Liver (tissue), 9 donors: Measurements from ENCODE around the gene CTNNA2. TPM values are rescaled to one million over a fixed set of nuclear protein-coding genes. Genes with fewer than 3 reads are reported as not detected.

Experiments used
- DNase-seq: peaks from one replicate; pipeline ENCODE4 v3.0.0-alpha.2; 2017; ENCODE audit warnings: low spot score
- H3K27ac ChIP-seq, 2 donors: one replicate each; pipeline ENCODE4 v1.7.0; 2013; ENCODE audit warnings: inconsistent platforms in 2 of 2, low read length in 2 of 2, control low read depth in 1 of 2, low read depth in 1 of 2, mild to moderate bottlenecking in 1 of 2
- H3K27me3 ChIP-seq, 4 donors: one replicate each; pipeline versions ENCODE4 v1.6.1 to v1.7.0; 2013; ENCODE audit warnings: low read length in 3 of 4, inconsistent platforms in 1 of 4, mild to moderate bottlenecking in 1 of 4, moderate library complexity in 1 of 4; ENCODE audit not compliant: control insufficient read depth in 4 of 4, insufficient read depth in 4 of 4
- H3K36me3 ChIP-seq, 4 donors: one replicate each; pipeline versions ENCODE4 v1.6.1 to v1.7.0; 2013; ENCODE audit warnings: low read length in 3 of 4, mild to moderate bottlenecking in 3 of 4, low read depth in 1 of 4, moderate library complexity in 1 of 4; ENCODE audit not compliant: control insufficient read depth in 4 of 4, insufficient read depth in 3 of 4
- H3K4me1 ChIP-seq, 4 donors: one replicate each; pipeline versions ENCODE4 v1.6.1 to v1.7.0; 2013; ENCODE audit warnings: low read length in 3 of 4, mild to moderate bottlenecking in 3 of 4, moderate library complexity in 1 of 4; ENCODE audit not compliant: control insufficient read depth in 4 of 4, insufficient read depth in 4 of 4
- H3K4me3 ChIP-seq, 3 donors: one replicate each; pipeline versions ENCODE4 v1.6.1 to v1.7.0; 2013; ENCODE audit warnings: low read length in 3 of 3, control low read depth in 1 of 3, low read depth in 1 of 3, mild to moderate bottlenecking in 1 of 3
- H3K9ac ChIP-seq, 2 donors: one replicate each; pipeline ENCODE4 v1.7.0; 2013; ENCODE audit warnings: low read length in 2 of 2, mild to moderate bottlenecking in 2 of 2, moderate library complexity in 2 of 2, control low read depth in 1 of 2, low read depth in 1 of 2
- H3K9me3 ChIP-seq, 4 donors: one replicate each; pipeline versions ENCODE4 v1.6.1 to v1.7.0; 2013; ENCODE audit warnings: low read length in 3 of 4; ENCODE audit not compliant: control insufficient read depth in 4 of 4
- EGR1 ChIP-seq, 2 donors: IDR thresholded peaks; 2 replicates each; pipeline ENCODE4 v1.6.1; 2016 to 2018; ENCODE audit warnings: antibody characterized with exemption in 2 of 2, low read depth in 2 of 2
- FOXA2 ChIP-seq: IDR thresholded peaks from 2 replicates; pipeline ENCODE4 v1.6.1; 2016; ENCODE audit warnings: antibody characterized with exemption
- GABPA ChIP-seq, 2 donors: IDR thresholded peaks in 1 of 2; conservative IDR thresholded peaks in 1 of 2; 2 replicates each; pipeline ENCODE4 v1.6.1; 2016; ENCODE audit warnings: antibody characterized with exemption in 2 of 2, mild to moderate bottlenecking in 1 of 2, moderate library complexity in 1 of 2
- RAD21 ChIP-seq, 2 donors: IDR thresholded peaks; 2 replicates each; pipeline ENCODE4 v1.6.1; 2016; ENCODE audit warnings: antibody characterized with exemption in 2 of 2, mild to moderate bottlenecking in 2 of 2
- RXRA ChIP-seq, 2 donors: IDR thresholded peaks; 2 replicates each; pipeline ENCODE4 v1.6.1; 2017 to 2018; ENCODE audit warnings: antibody characterized with exemption in 2 of 2, mild to moderate bottlenecking in 1 of 2
- TAF1 ChIP-seq: conservative IDR thresholded peaks from 2 replicates; pipeline ENCODE4 v1.6.1; 2016; ENCODE audit warnings: antibody characterized with exemption, mild to moderate bottlenecking
- YY1 ChIP-seq: IDR thresholded peaks from 2 replicates; pipeline ENCODE4 v1.6.1; 2016; ENCODE audit warnings: antibody characterized with exemption, mild to moderate bottlenecking
- WGBS: extraction: QIAGEN DNeasy Blood & Tissue Kit; methylation state at CpG from one replicate; pipeline ENCODE4 v1.1.7; 2013; 5-methylcytosine and 5-hydroxymethylcytosine counted together
- polyA plus RNA-seq, 2 donors: library from polyadenylated mRNA; stranded (reverse) in 1 of 2; unstranded in 1 of 2; fragments of 200-250 nt in 1 of 2; fragments of >200 nt in 1 of 2; fragmentation: Nextera tagmentation in 1 of 2; extraction: Ambion mirVana in 1 of 2; gene quantifications; one replicate each; pipeline versions ENCODE4 v1.2.1 to v1.2.3, GENCODE V29; 2013 to 2015
- total RNA-seq, 2 donors: library from RNA; depleted of rRNA; stranded (reverse); fragments of >200 nt; gene quantifications; one replicate each; pipeline ENCODE4 v1.2.3, GENCODE V29; 2014
- TF ChIP-seq, protein P1 (sequence below): IDR thresholded peaks from 2 replicates; pipeline ENCODE4 v1.6.1; 2016; ENCODE audit warnings: antibody characterized with exemption, mild to moderate bottlenecking
- TF ChIP-seq, protein P2 (sequence below): fragments of 150-350 bp; IDR thresholded peaks from 2 replicates; pipeline ENCODE4 v1.5.1; 2017; ENCODE audit warnings: improper control_type of control experiment, low read depth, low read length; ENCODE audit not compliant: missing input control
- donor health status: healthy.
- donor health status: healthy.
- donor health status: healthy.
- donor health status: healthy.
- donor health status: healthy.

CTNNA2 gene
- total and polyA plus RNA-seq, 4 donors: 0.05 TPM; not detected in 3

DNA sequence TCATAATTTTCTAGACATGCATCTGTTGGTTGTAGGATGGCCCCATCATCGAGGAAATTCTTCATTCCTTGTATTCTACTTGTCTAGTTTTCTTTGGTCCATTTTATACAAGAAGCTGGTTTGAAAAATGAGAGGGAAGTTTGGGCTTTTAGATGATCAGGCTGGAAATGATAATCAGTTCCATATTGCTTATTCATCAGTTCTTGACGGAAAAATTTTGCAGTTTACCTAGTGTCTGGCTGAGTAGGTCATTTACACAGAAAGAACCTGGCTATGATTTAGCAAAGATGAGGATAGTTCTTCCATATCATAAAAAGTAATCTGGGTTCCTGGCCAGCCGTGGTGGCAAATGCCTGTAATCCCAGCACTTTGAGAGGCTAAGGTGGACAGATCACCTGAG lies 416.8 kb downstream of the CTNNA2 start:
- Histone ChIP-seq H3K27me3 (peaks cover 0 to 15% (median 0%) of the 10 kb centered on the region in 4 donors), H3K9ac (no peak overlapping the region), H3K9me3 (no peaks in the 10 kb centered on the region), H3K27ac (no peak overlapping the region), H3K4me1 (no peaks in the 10 kb centered on the region), H3K4me3 (no peak overlapping the region), H3K36me3 (no peaks in the 10 kb centered on the region)
- 77% methylated on average over 3 of the region's 3 CpGs for WGBS
- DNase-seq: no peak
- TF ChIP-seq RXRA (IDR thresholded peaks at IDR 0.05) (no peak), FOXA2 (no peak), YY1 (no peak), TAF1 (no peak), EGR1 (IDR thresholded peaks at IDR 0.05; ENCODE audit: low read depth in 2 of 2) (no peak)
- TF ChIP-seq, protein P1, sequence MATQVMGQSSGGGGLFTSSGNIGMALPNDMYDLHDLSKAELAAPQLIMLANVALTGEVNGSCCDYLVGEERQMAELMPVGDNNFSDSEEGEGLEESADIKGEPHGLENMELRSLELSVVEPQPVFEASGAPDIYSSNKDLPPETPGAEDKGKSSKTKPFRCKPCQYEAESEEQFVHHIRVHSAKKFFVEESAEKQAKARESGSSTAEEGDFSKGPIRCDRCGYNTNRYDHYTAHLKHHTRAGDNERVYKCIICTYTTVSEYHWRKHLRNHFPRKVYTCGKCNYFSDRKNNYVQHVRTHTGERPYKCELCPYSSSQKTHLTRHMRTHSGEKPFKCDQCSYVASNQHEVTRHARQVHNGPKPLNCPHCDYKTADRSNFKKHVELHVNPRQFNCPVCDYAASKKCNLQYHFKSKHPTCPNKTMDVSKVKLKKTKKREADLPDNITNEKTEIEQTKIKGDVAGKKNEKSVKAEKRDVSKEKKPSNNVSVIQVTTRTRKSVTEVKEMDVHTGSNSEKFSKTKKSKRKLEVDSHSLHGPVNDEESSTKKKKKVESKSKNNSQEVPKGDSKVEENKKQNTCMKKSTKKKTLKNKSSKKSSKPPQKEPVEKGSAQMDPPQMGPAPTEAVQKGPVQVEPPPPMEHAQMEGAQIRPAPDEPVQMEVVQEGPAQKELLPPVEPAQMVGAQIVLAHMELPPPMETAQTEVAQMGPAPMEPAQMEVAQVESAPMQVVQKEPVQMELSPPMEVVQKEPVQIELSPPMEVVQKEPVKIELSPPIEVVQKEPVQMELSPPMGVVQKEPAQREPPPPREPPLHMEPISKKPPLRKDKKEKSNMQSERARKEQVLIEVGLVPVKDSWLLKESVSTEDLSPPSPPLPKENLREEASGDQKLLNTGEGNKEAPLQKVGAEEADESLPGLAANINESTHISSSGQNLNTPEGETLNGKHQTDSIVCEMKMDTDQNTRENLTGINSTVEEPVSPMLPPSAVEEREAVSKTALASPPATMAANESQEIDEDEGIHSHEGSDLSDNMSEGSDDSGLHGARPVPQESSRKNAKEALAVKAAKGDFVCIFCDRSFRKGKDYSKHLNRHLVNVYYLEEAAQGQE: no peak

DNA sequence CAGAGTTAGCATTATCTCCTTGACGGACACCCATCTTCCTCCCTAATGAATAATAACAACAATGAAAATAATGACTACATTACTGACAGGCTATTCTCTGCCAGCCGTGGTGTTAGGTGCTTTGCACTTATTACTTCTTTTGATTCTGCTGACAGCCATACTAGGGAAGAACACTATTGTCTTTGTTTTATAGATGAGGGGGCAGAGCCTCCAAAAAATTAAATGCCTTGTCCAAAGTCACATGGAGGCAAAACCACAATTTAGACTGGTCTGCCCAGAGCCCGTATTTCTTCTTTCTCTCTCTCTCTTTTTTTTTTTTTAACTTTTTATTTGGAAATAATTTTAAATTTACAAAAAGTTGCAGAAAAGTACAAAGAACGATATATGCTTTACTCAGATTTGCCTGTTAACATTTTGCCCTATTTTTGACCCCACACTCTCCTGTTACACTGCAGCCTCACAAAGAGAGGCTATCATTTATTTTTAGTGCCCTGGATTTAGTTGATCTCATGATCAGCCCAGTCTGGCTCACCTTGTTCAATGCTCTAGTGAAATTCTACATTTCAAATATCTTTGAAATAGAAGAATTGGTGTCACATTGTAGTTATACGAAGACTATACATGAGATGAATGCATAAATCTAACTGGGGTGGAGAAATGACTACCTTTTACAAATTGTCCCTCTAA lies 422.3 kb downstream of the CTNNA2 start:
- no peak for DNase-seq
- H3K9ac ChIP-seq: no peak overlapping the region
- H3K9me3 ChIP-seq: no peaks in the 10 kb centered on the region
- H3K4me1 ChIP-seq: peaks cover 0 to 3% (median 0%) of the 10 kb centered on the region in 4 donors
- peaks cover 0 to 10% (median 0%) of the 10 kb centered on the region in 4 donors for H3K27me3 ChIP-seq
- no peaks in the 10 kb centered on the region for H3K36me3 ChIP-seq
- WGBS: 45% methylated on average over 5 of the region's 5 CpGs
- no peak overlapping the region for H3K4me3 ChIP-seq
- TF ChIP-seq RAD21 (IDR thresholded peaks at IDR 0.05) (no peak), GABPA (IDR thresholded peaks at IDR 0.05 in 1 of 2, conservative IDR thresholded peaks at IDR 0.05 in 1 of 2) (no peak), TAF1 (no peak)
- TF ChIP-seq, protein P1: no peak
- TF ChIP-seq, protein P2, sequence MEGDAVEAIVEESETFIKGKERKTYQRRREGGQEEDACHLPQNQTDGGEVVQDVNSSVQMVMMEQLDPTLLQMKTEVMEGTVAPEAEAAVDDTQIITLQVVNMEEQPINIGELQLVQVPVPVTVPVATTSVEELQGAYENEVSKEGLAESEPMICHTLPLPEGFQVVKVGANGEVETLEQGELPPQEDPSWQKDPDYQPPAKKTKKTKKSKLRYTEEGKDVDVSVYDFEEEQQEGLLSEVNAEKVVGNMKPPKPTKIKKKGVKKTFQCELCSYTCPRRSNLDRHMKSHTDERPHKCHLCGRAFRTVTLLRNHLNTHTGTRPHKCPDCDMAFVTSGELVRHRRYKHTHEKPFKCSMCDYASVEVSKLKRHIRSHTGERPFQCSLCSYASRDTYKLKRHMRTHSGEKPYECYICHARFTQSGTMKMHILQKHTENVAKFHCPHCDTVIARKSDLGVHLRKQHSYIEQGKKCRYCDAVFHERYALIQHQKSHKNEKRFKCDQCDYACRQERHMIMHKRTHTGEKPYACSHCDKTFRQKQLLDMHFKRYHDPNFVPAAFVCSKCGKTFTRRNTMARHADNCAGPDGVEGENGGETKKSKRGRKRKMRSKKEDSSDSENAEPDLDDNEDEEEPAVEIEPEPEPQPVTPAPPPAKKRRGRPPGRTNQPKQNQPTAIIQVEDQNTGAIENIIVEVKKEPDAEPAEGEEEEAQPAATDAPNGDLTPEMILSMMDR: no peak
- H3K27ac ChIP-seq: no peak overlapping the region
